Measurements from ENCODE around the gene LMAN1L.

DNA sequence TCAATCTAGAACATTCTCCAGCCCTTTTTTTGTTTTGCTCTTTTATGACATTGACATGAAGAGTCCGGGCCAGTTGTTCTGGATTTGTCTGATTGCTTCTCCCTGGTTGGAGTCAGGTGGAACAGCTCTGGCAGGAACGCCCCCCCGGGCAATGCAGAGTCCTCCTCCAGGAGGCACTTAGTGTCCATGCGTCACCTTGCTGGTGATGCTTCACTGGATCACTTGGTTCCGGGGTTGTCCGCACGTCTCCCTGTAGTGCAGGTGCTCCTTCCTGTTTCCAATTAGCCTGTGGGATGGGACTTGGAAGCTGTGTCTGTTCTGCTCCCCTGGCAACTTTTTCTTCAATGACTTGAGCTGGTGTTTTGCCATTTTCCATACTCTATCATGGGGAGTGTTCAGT is 21.0 kb upstream of the LMAN1L start:
- TF ChIP-seq, protein P1, sequence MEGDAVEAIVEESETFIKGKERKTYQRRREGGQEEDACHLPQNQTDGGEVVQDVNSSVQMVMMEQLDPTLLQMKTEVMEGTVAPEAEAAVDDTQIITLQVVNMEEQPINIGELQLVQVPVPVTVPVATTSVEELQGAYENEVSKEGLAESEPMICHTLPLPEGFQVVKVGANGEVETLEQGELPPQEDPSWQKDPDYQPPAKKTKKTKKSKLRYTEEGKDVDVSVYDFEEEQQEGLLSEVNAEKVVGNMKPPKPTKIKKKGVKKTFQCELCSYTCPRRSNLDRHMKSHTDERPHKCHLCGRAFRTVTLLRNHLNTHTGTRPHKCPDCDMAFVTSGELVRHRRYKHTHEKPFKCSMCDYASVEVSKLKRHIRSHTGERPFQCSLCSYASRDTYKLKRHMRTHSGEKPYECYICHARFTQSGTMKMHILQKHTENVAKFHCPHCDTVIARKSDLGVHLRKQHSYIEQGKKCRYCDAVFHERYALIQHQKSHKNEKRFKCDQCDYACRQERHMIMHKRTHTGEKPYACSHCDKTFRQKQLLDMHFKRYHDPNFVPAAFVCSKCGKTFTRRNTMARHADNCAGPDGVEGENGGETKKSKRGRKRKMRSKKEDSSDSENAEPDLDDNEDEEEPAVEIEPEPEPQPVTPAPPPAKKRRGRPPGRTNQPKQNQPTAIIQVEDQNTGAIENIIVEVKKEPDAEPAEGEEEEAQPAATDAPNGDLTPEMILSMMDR (IDR thresholded peaks at IDR 0.05; ENCODE audit: borderline replicate concordance, extremely low read depth, low read length, poor library complexity, severe bottlenecking) = no peak
- no peak for TF ChIP-seq EZH2 (IDR thresholded peaks at IDR 0.05; ENCODE audit: borderline replicate concordance, low read depth, low read length, severe bottlenecking)
